ENCODE data around the gene VSTM2L.

GRCh38 chr20:37938954-37939353 lies 36.0 kb downstream of the VSTM2L start:
- no peak for TF ChIP-seq CTCF (IDR thresholded peaks at IDR 0.05)
- no peak for TF ChIP-seq POLR2A (IDR thresholded peaks at IDR 0.05)
